HUES6 (cell line): Measurements from ENCODE around the gene CAP2.

Experiments used
- H3K27ac ChIP-seq: 2 replicates; pipeline ENCODE4 v1.7.0; 2013; ENCODE audit warnings: low read depth, mild to moderate bottlenecking, low read length, inconsistent platforms
- H3K27me3 ChIP-seq: 2 replicates; pipeline ENCODE4 v1.6.1; 2013; ENCODE audit warnings: low read length; ENCODE audit not compliant: control insufficient read depth, insufficient read depth
- H3K36me3 ChIP-seq: 2 replicates; pipeline ENCODE4 v1.6.1; 2013; ENCODE audit warnings: low read length; ENCODE audit not compliant: control insufficient read depth, insufficient read depth
- H3K4me1 ChIP-seq: 2 replicates; pipeline ENCODE4 v1.6.1; 2013; ENCODE audit warnings: low read length; ENCODE audit not compliant: control insufficient read depth, insufficient read depth
- H3K4me3 ChIP-seq: 2 replicates; pipeline ENCODE4 v1.5.1; 2013; ENCODE audit warnings: low read depth, low read length
- H3K9ac ChIP-seq: one replicate; pipeline ENCODE4 v1.6.1; 2013; ENCODE audit warnings: mild to moderate bottlenecking, low read length
- H3K9me3 ChIP-seq: 2 replicates; pipeline ENCODE4 v1.6.1; 2013; ENCODE audit warnings: low read depth, low read length; ENCODE audit not compliant: control insufficient read depth, insufficient read depth

Gene CAP2

GRCh38 chr6:17473554-17473953, 80.2 kb downstream of the CAP2 start:
- Histone ChIP-seq H3K4me1 (peaks cover 6% of the 10 kb centered on the region; the same call in 1 of the 2 replicates), H3K9me3 (no peaks in the 10 kb centered on the region), H3K27ac (no peak overlapping the region), H3K36me3 (no peaks in the 10 kb centered on the region), H3K4me3 (no peak overlapping the region), H3K9ac (no peak overlapping the region), H3K27me3 (no peaks in the 10 kb centered on the region)

- Histone ChIP-seq H3K4me1 (peaks cover 6% of the 10 kb centered on the region; the same call in 1 of the 2 replicates), H3K9ac (no peak overlapping the region), H3K27me3 (no peaks in the 10 kb centered on the region), H3K36me3 (no peaks in the 10 kb centered on the region), H3K9me3 (no peaks in the 10 kb centered on the region), H3K4me3 (no peak overlapping the region), H3K27ac (no peak overlapping the region)
Observed at GRCh38 chr6:17474289-17474688, 80.9 kb downstream of the CAP2 start.

GRCh38 chr6:17475606-17476244, 82.3 kb downstream of the CAP2 start:
- H3K4me3 ChIP-seq, result no peak overlapping the region
- H3K36me3 ChIP-seq, result no peaks in the 10 kb centered on the region
- peaks cover 6% of the 10 kb centered on the region; the same call in 1 of the 2 replicates for H3K4me1 ChIP-seq
- H3K27me3 ChIP-seq, result no peaks in the 10 kb centered on the region
- no peaks in the 10 kb centered on the region for H3K9me3 ChIP-seq
- no peak overlapping the region for H3K9ac ChIP-seq
- H3K27ac ChIP-seq, result no peak overlapping the region

- Histone ChIP-seq H3K4me3 (no peak overlapping the region), H3K9ac (no peak overlapping the region), H3K27me3 (no peaks in the 10 kb centered on the region), H3K27ac (no peak overlapping the region), H3K4me1 (peaks cover 6% of the 10 kb centered on the region; the same call in 1 of the 2 replicates), H3K36me3 (no peaks in the 10 kb centered on the region), H3K9me3 (no peaks in the 10 kb centered on the region)
Observed at GRCh38 chr6:17476511-17476910, 83.1 kb downstream of the CAP2 start.

- Histone ChIP-seq H3K27ac (no peak overlapping the region), H3K4me3 (no peak overlapping the region), H3K36me3 (no peaks in the 10 kb centered on the region), H3K27me3 (no peaks in the 10 kb centered on the region), H3K9me3 (no peaks in the 10 kb centered on the region), H3K4me1 (peaks cover 4% of the 10 kb centered on the region; the same call in 1 of the 2 replicates), H3K9ac (no peak overlapping the region)
Observed at GRCh38 chr6:17477356-17477755, 84.0 kb downstream of the CAP2 start.

GRCh38 chr6:17478223-17478907, 85.0 kb downstream of the CAP2 start:
- no peaks in the 10 kb centered on the region for H3K27me3 ChIP-seq
- no peak overlapping the region for H3K9ac ChIP-seq
- H3K27ac ChIP-seq, result no peak overlapping the region
- H3K4me3 ChIP-seq, result no peak overlapping the region
- peaks cover 10% of the 10 kb centered on the region for H3K4me1 ChIP-seq
- no peaks in the 10 kb centered on the region for H3K9me3 ChIP-seq
- H3K36me3 ChIP-seq, result peaks cover 2% of the 10 kb centered on the region; the same call in 1 of the 2 replicates

- H3K4me1 ChIP-seq, result peaks cover 13% of the 10 kb centered on the region
- no peaks in the 10 kb centered on the region for H3K27me3 ChIP-seq
- H3K4me3 ChIP-seq, result no peak overlapping the region
- no peak overlapping the region for H3K27ac ChIP-seq
- peaks cover 3% of the 10 kb centered on the region; the same call in 1 of the 2 replicates for H3K36me3 ChIP-seq
- no peaks in the 10 kb centered on the region for H3K9me3 ChIP-seq
- H3K9ac ChIP-seq, result no peak overlapping the region
Observed at GRCh38 chr6:17478946-17479345, 85.6 kb downstream of the CAP2 start.

GRCh38 chr6:17480476-17480875, 87.1 kb downstream of the CAP2 start:
- Histone ChIP-seq H3K36me3 (peaks cover 3% of the 10 kb centered on the region; the same call in 1 of the 2 replicates), H3K4me3 (no peak overlapping the region), H3K9ac (no peak overlapping the region), H3K9me3 (no peaks in the 10 kb centered on the region), H3K27ac (no peak overlapping the region), H3K27me3 (no peaks in the 10 kb centered on the region), H3K4me1 (peaks cover 13% of the 10 kb centered on the region)

GRCh38 chr6:17482711-17483110, 89.3 kb downstream of the CAP2 start:
- H3K36me3 ChIP-seq, result peaks cover 3% of the 10 kb centered on the region; the same call in 1 of the 2 replicates
- H3K27me3 ChIP-seq, result no peaks in the 10 kb centered on the region
- peak overlapping the region; percentile 52 for H3K9ac ChIP-seq
- no peak overlapping the region for H3K4me3 ChIP-seq
- H3K27ac ChIP-seq, result peak overlapping the region; percentile 21; the same call in 1 of the 2 replicates
- H3K4me1 ChIP-seq, result peaks cover 13% of the 10 kb centered on the region
- no peaks in the 10 kb centered on the region for H3K9me3 ChIP-seq

GRCh38 chr6:17483391-17484016, 90.1 kb downstream of the CAP2 start:
- Histone ChIP-seq H3K4me1 (peaks cover 13% of the 10 kb centered on the region), H3K4me3 (no peak overlapping the region), H3K9me3 (no peaks in the 10 kb centered on the region), H3K27me3 (no peaks in the 10 kb centered on the region), H3K27ac (peak overlapping the region; percentile 21; the same call in 1 of the 2 replicates), H3K9ac (no peak overlapping the region), H3K36me3 (peaks cover 3% of the 10 kb centered on the region; the same call in 1 of the 2 replicates)
